Caco-2 (cell line): ENCODE results near the gene ST6GALNAC5. TPM values are rescaled to one million over a fixed set of nuclear protein-coding genes. Genes with fewer than 3 reads are reported as not detected.

Experiments used
- BruUV-seq: library from RNA; stranded (reverse); fragments of 400-500 nt; replicated peaks from 2 replicates; lab custom pipeline; 2021; lab: Mats Ljungman, UMichigan
- CTCF ChIA-PET: fragments of 300-600 bp; sonication (Branson Sonifier 250); formaldehyde crosslinking; loops from one replicate; lab custom pipeline; 2022; ENCODE audit warnings: antibody characterized with exemption; lab: Charles Lee
- POLR2A ChIA-PET: fragments of 300-600 bp; sonication (Branson Sonifier 250); formaldehyde crosslinking; loops from one replicate; lab custom pipeline; 2022; ENCODE audit warnings: antibody characterized with exemption; lab: Charles Lee
- DNase-seq, 2 experiments: peaks; one replicate each; pipeline versions ENCODE4 v3.0.0 to v3.0.0-alpha.2; 2020 to 2022
- H3K27me3 ChIP-seq: replicated peaks from 2 replicates; pipeline ENCODE4 v1.6.0; 2011; ENCODE audit warnings: low read length; ENCODE audit not compliant: control insufficient read depth, insufficient read depth
- H3K36me3 ChIP-seq: 2 replicates; pipeline ENCODE4 v1.5.1; 2011; ENCODE audit warnings: low read length; ENCODE audit not compliant: control insufficient read depth, insufficient read depth
- H3K4me1 ChIP-seq: fragments of 250-450 bp; sonication (Bioruptor Pico); 2 replicates; pipeline ENCODE4 v1.5.1; 2020; ENCODE audit warnings: mild to moderate bottlenecking
- H3K4me3 ChIP-seq: 2 replicates; pipeline ENCODE4 v1.5.1; 2011; ENCODE audit warnings: low read depth, mild to moderate bottlenecking, control low read depth, low read length
- H3K9me3 ChIP-seq: fragments of 250-450 bp; sonication (Bioruptor Pico); 2 replicates; pipeline ENCODE4 v1.5.1; 2020; ENCODE audit warnings: mild to moderate bottlenecking, moderate library complexity
- H3K27ac Mint-ChIP-seq: one replicate; pipeline ENCODE4 v1.8.0; 2022; ENCODE audit warnings: mixed read lengths; ENCODE audit not compliant: unreplicated experiment
- H3K27me3 Mint-ChIP-seq: one replicate; pipeline ENCODE4 v1.8.0; 2022; ENCODE audit warnings: mixed read lengths; ENCODE audit not compliant: insufficient read depth, unreplicated experiment
- H3K36me3 Mint-ChIP-seq: one replicate; pipeline ENCODE4 v1.8.0; 2022; ENCODE audit warnings: mild to moderate bottlenecking, mixed read lengths; ENCODE audit not compliant: insufficient read depth, unreplicated experiment
- H3K4me1 Mint-ChIP-seq: one replicate; pipeline ENCODE4 v1.8.0; 2022; ENCODE audit warnings: low read depth, mixed read lengths; ENCODE audit not compliant: unreplicated experiment
- H3K4me3 Mint-ChIP-seq: one replicate; pipeline ENCODE4 v1.8.0; 2022; ENCODE audit warnings: mild to moderate bottlenecking, moderate library complexity, mixed read lengths; ENCODE audit not compliant: unreplicated experiment
- H3K9me3 Mint-ChIP-seq: one replicate; pipeline ENCODE4 v1.8.0; 2022; ENCODE audit warnings: mixed read lengths; ENCODE audit not compliant: unreplicated experiment
- CTCF ChIP-seq, 2 experiments: fragments of 200-600 bp in 1 of 2; IDR thresholded peaks; 1 replicate in 1 of 2; 2 replicates in 1 of 2; pipeline versions ENCODE4 v1.5.1 to v1.8.0; 2011 to 2022; ENCODE audit warnings: antibody characterized with exemption in 1 of 2, control low read depth in 1 of 2, inconsistent platforms in 1 of 2, low read depth in 1 of 2, low read length in 1 of 2, mild to moderate bottlenecking in 1 of 2, moderate library complexity in 1 of 2; ENCODE audit not compliant: insufficient read depth in 1 of 2, severe bottlenecking in 1 of 2, unreplicated experiment in 1 of 2
- intact Hi-C: fragments of 100-400 bp; cut with micrococcal nuclease; formaldehyde crosslinking; loops from one replicate; pipeline ENCODE4 v1.10.0; 2022; ENCODE audit not compliant: unreplicated experiment
- total RNA-seq: library from RNA; stranded (reverse); gene quantifications from 2 replicates; pipeline ENCODE4 v1.2.3, GENCODE V29; 2022

ST6GALNAC5 gene
- total RNA-seq, 1 experiment from 2014 or later: 0.09 TPM

- no peaks in the 10 kb centered on the region for H3K36me3 Mint-ChIP-seq
Observed at GRCh38 chr1:77085109-77085508, 217.8 kb downstream of the ST6GALNAC5 start.

GRCh38 chr1:77089756-77090155 is 222.5 kb downstream of the ST6GALNAC5 start:
- no peak for TF ChIP-seq CTCF (IDR thresholded peaks at IDR 0.05; ENCODE audit: insufficient read depth in 1 of 2, low read depth in 1 of 2, low read length in 1 of 2, severe bottlenecking in 1 of 2, unreplicated experiment in 1 of 2)
- Mint-ChIP-seq H3K4me3 (no peak overlapping the region), H3K27me3 (no peaks in the 10 kb centered on the region), H3K9me3 (no peaks in the 10 kb centered on the region), H3K4me1 (no peaks in the 10 kb centered on the region), H3K27ac (no peak overlapping the region), H3K36me3 (no peaks in the 10 kb centered on the region)
- Histone ChIP-seq H3K27me3 (no peaks in the 10 kb centered on the region), H3K4me3 (no peak overlapping the region), H3K4me1 (no peaks in the 10 kb centered on the region), H3K9me3 (no peaks in the 10 kb centered on the region), H3K36me3 (no peaks in the 10 kb centered on the region)
- CTCF ChIA-PET: no interaction called here
- no peak for DNase-seq
- POLR2A ChIA-PET: no interaction called here
- intact Hi-C loops: no loop called here
- BruUV-seq: no TSS peak

More at GRCh38 chr1:77085109-77085508, 217.8 kb downstream of the ST6GALNAC5 start:
- Mint-ChIP-seq H3K27me3 (peaks cover 2% of the 10 kb centered on the region), H3K4me3 (no peak overlapping the region), H3K4me1 (no peaks in the 10 kb centered on the region), H3K27ac (no peak overlapping the region), H3K9me3 (no peaks in the 10 kb centered on the region)
- H3K36me3 ChIP-seq: no peaks in the 10 kb centered on the region
- intact Hi-C loops: no loop called here
- H3K27me3 ChIP-seq: no peaks in the 10 kb centered on the region
- H3K4me3 ChIP-seq: no peak overlapping the region
- CTCF ChIA-PET: no interaction called here
- no TSS peak for BruUV-seq
- no peaks in the 10 kb centered on the region for H3K9me3 ChIP-seq
- no peak for DNase-seq
- POLR2A ChIA-PET: no interaction called here
- no peaks in the 10 kb centered on the region for H3K4me1 ChIP-seq
- no peak for TF ChIP-seq CTCF (IDR thresholded peaks at IDR 0.05; ENCODE audit: insufficient read depth in 1 of 2, low read depth in 1 of 2, low read length in 1 of 2, severe bottlenecking in 1 of 2, unreplicated experiment in 1 of 2)

GRCh38 chr1:77095236-77095635 is 228.0 kb downstream of the ST6GALNAC5 start:
- H3K27ac Mint-ChIP-seq: no peak overlapping the region
- H3K27me3 ChIP-seq: no peaks in the 10 kb centered on the region
- no peaks in the 10 kb centered on the region for H3K36me3 Mint-ChIP-seq
- no peaks in the 10 kb centered on the region for H3K4me1 Mint-ChIP-seq
- H3K4me3 ChIP-seq: no peak overlapping the region
- POLR2A ChIA-PET: no interaction called here
- no peak for DNase-seq
- CTCF ChIA-PET: no interaction called here
- H3K9me3 Mint-ChIP-seq: no peaks in the 10 kb centered on the region
- no peak overlapping the region for H3K4me3 Mint-ChIP-seq
- intact Hi-C loops: no loop called here
- no peaks in the 10 kb centered on the region for H3K27me3 Mint-ChIP-seq
- H3K4me1 ChIP-seq: no peaks in the 10 kb centered on the region
- H3K9me3 ChIP-seq: no peaks in the 10 kb centered on the region
- H3K36me3 ChIP-seq: no peaks in the 10 kb centered on the region
- BruUV-seq: no TSS peak
- no peak for TF ChIP-seq CTCF (IDR thresholded peaks at IDR 0.05; ENCODE audit: insufficient read depth in 1 of 2, low read depth in 1 of 2, low read length in 1 of 2, severe bottlenecking in 1 of 2, unreplicated experiment in 1 of 2)
